Thyroid gland (tissue), 4 donors: ENCODE results near the gene SLC6A3. TPM values are rescaled to one million over a fixed set of nuclear protein-coding genes. Genes with fewer than 3 reads are reported as not detected.

ENCODE experiments used
- DNase-seq, 2 donors: peaks; one replicate each; pipeline ENCODE4 v3.0.0-alpha.2; 2019
- H3K27ac ChIP-seq, 3 donors: fragments of 200-600 bp; sonication (generic); 1 replicate in 2 of 3; 2 replicates in 1 of 3; pipeline ENCODE4 v1.5.1; 2016 to 2019; ENCODE audit warnings: mild to moderate bottlenecking in 1 of 3, moderate library complexity in 1 of 3
- H3K27me3 ChIP-seq: fragments of 200-600 bp; sonication (generic); one replicate; pipeline ENCODE4 v1.5.1; 2019
- H3K36me3 ChIP-seq, 2 donors: fragments of 200-600 bp; sonication (generic); one replicate each; pipeline ENCODE4 v1.5.1; 2016 to 2019
- H3K4me1 ChIP-seq, 2 donors: fragments of 200-600 bp; sonication (generic); one replicate each; pipeline ENCODE4 v1.5.1; 2017 to 2019
- H3K4me3 ChIP-seq, 3 donors: fragments of 200-600 bp; sonication (generic); replicated peaks in 1 of 3; 1 replicate in 2 of 3; 2 replicates in 1 of 3; pipeline ENCODE4 v1.5.1; 2016; ENCODE audit warnings: mild to moderate bottlenecking in 1 of 3
- H3K9me3 ChIP-seq: fragments of 200-600 bp; sonication (generic); one replicate; pipeline ENCODE4 v1.5.1; 2017
- CTCF ChIP-seq, 6 experiments: fragments of 200-600 bp in 3 of 6; fragments of 450-650 bp in 3 of 6; sonication (generic) in 3 of 6; IDR thresholded peaks; one replicate each; pipeline ENCODE4 v1.5.1; 2016 to 2019; ENCODE audit warnings: antibody characterized with exemption in 6 of 6, mild to moderate bottlenecking in 2 of 6, inconsistent platforms in 1 of 6, moderate library complexity in 1 of 6
- POLR2A ChIP-seq, 2 donors: fragments of 450-650 bp; IDR thresholded peaks; one replicate each; pipeline ENCODE4 v1.6.1; 2017; ENCODE audit warnings: antibody characterized with exemption in 2 of 2, mild to moderate bottlenecking in 2 of 2, moderate library complexity in 1 of 2
- WGBS, 2 donors: methylation state at CpG; one replicate each; pipeline ENCODE4 v1.1.5; 2017; 5-methylcytosine and 5-hydroxymethylcytosine counted together
- intact Hi-C: fragments of 100-400 bp; cut with DNase I; formaldehyde crosslinking; loops from one replicate; pipeline ENCODE4 v1.15.1; 2023
- total RNA-seq, 4 donors: library from RNA; depleted of rRNA; stranded (reverse); fragments of >200 nt; gene quantifications; one replicate each; pipeline ENCODE4 v1.2.3, GENCODE V29; 2016

The SLC6A3 gene
- total RNA-seq, 4 donors from 2014 or later, result 0.54 to 0.67 (median 0.54) TPM; not detected in 1

- Histone ChIP-seq H3K4me1 (peaks cover 11 to 21% of the 10 kb centered on the region in 2 donors), H3K4me3 (no peak overlapping the region), H3K27ac (no peak overlapping the region), H3K27me3 (peaks cover 15% of the 10 kb centered on the region), H3K9me3 (no peaks in the 10 kb centered on the region), H3K36me3 (no peaks in the 10 kb centered on the region)
- WGBS, 2 donors, result 63 to 78% methylated on average over 20 to 32 of the region's 36 CpGs
- intact Hi-C loops, result no loop called here
- TF ChIP-seq POLR2A (IDR thresholded peaks at IDR 0.05) (no peak), CTCF (IDR thresholded peaks at IDR 0.05) (no peak)
- no peak for DNase-seq
These were observed 2.8 kb downstream of the SLC6A3 start for GRCh38 chr5:1442222-1443145.

- WGBS, 2 donors, result 88 to 93% methylated on average over 24 of the region's 24 CpGs
- Histone ChIP-seq H3K36me3 (no peaks in the 10 kb centered on the region), H3K27ac (no peak overlapping the region), H3K27me3 (peaks cover 15% of the 10 kb centered on the region), H3K4me1 (peaks cover 11 to 21% of the 10 kb centered on the region in 2 donors), H3K4me3 (no peak overlapping the region), H3K9me3 (no peaks in the 10 kb centered on the region)
- TF ChIP-seq POLR2A (IDR thresholded peaks at IDR 0.05) (no peak), CTCF (IDR thresholded peaks at IDR 0.05) (no peak)
- intact Hi-C loops, result no loop called here
- no peak for DNase-seq
These were observed 3.9 kb downstream of the SLC6A3 start for GRCh38 chr5:1441166-1441865.

GRCh38 chr5:1440098-1440493 lies 5.1 kb downstream of the SLC6A3 start:
- 87% methylated on average over 3 of the region's 3 CpGs for WGBS, 2 donors
- no peak overlapping the region for H3K27ac ChIP-seq

GRCh38 chr5:1439388-1440097 lies 5.7 kb downstream of the SLC6A3 start:
- H3K27ac ChIP-seq, result no peak overlapping the region
- H3K9me3 ChIP-seq, result no peaks in the 10 kb centered on the region
- DNase-seq, result no peak
- WGBS, 2 donors, result 75 to 86% methylated on average over 13 to 15 of the region's 15 CpGs
- peaks cover 5 to 6% of the 10 kb centered on the region in 2 donors for H3K4me1 ChIP-seq
- peaks cover 11% of the 10 kb centered on the region for H3K27me3 ChIP-seq
- no peaks in the 10 kb centered on the region for H3K36me3 ChIP-seq
- intact Hi-C loops, result no loop called here
- H3K4me3 ChIP-seq, result no peak overlapping the region
- no peak for TF ChIP-seq CTCF (IDR thresholded peaks at IDR 0.05)
- no peak for TF ChIP-seq POLR2A (IDR thresholded peaks at IDR 0.05)

More at GRCh38 chr5:1440098-1440493, 5.1 kb downstream of the SLC6A3 start:
- DNase-seq, result no peak
- Histone ChIP-seq H3K9me3 (no peaks in the 10 kb centered on the region), H3K27me3 (peaks cover 15% of the 10 kb centered on the region), H3K4me1 (peaks cover 10 to 12% of the 10 kb centered on the region in 2 donors), H3K4me3 (no peak overlapping the region), H3K36me3 (no peaks in the 10 kb centered on the region)
- TF ChIP-seq POLR2A (IDR thresholded peaks at IDR 0.05), result no peak
- TF ChIP-seq CTCF (IDR thresholded peaks at IDR 0.05), result no peak
- intact Hi-C loops, result no loop called here
